GM18499 (cell line): ENCODE results near the gene SERPINE1.

Experiments
- ATAC-seq: cut with Tn5 transposase; IDR thresholded peaks from one replicate; pipeline ENCODE4 v1.9.1; 2021; ENCODE audit warnings: moderate number of reproducible peaks; ENCODE audit not compliant: insufficient read depth, unreplicated experiment

The SERPINE1 gene

DNA sequence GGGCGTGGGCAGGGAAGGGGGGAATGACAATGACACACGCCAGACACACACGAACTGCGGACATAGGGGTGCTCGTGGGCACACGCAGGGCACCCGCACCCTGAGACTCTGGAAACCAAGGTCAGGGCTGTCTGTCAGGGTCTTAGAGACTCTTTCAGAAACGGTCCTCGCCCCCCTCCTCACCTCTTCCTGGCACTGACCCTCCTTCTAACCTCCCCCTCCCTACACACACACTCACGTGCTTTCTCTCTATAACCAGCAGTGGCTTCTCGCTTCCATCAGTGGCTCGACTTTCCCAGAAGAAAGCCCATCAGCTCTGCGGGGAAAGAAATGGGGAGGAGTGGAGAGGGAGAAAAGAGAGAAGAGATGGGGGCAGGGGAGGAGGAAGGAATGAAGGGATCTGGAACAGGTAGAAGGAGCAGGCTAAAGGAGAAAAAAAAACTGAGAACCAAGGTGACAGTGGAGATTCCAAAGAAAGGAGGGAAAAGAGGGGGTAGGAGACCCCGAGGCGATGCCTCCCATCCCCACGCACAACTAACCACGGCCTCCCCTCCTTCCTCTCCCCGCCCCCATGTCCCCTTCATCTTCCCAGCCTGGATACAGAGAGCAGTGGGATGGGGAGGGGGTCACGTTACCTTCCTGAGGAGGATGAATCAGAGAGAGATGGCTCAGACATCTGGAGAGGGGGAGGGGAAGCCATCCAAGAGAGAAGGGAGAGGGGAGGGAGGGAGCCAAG lies 40.2 kb downstream of the SERPINE1 start:
- ATAC-seq: no peak

GRCh38 chr7:101167645-101168411 lies 40.9 kb downstream of the SERPINE1 start:
- no peak for ATAC-seq

- no peak for ATAC-seq
Observed at GRCh38 chr7:101168412-101169049, 41.6 kb downstream of the SERPINE1 start.

DNA sequence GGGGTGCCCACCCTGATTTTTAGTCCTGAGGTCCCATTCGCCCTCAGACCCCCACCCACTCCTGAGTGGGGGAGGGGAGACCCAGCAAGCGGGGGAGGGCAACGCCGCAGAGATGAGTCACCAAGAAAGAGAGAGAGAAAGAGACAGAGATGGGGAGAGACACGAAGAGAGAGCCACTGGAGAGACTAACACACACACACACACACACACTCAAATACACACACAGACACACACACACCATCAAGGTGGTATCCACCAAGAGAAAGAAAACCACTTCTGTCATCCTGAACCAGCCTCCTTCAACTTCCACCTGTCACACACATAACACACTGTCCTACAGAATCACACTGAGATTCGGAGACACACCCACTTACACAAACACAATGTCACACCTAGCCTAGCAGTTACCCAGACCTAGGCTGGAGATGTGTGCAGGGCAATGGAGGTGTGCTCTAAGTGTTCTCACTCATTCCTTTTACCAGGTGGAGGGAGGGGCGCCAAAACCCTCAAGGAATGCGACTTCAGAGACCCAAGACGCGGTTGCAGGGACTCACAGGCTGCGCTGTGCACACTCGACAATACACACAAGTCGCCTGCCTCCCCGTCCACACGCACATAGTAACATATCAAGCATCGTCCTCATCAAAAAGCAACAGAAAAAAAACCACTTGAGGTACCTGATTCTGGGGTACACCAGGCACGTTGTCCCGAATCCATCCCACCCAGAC lies 42.4 kb downstream of the SERPINE1 start:
- no peak for ATAC-seq

DNA sequence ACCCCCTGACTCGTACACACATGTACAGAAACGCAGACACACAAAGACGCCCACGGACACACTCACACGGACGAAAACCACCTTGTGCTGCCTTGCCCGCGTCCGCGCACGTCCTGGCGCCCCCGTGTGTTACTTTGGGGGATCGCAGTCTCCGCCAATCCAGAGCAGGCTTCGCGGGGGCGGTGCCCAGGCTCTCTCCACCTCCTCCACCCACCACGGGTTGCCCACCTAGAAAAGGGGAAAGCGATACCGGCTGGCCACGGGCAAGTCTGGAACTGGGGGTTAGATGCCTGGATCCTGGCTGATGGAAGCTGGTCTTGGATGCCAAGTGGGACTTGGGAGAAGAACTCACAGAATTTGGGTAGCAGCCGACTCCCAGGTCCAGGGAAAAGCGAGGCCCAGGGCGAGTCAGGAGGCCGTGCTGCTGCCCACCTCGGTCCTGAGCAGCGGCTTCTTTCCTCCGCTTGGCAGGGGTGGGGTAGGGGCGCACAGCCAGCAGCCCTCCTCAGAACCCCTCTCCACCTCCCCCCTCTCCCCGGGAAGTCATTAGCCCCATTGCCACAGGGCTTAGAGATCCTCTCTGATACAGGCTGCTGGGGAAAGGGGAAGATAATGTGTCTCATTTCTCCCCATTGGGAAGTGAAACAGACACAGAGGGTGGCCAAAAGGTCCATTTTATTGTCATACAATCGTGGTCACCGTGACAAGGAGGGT lies 43.1 kb downstream of the SERPINE1 start:
- ATAC-seq: no peak

- ATAC-seq: no peak
Observed at GRCh38 chr7:101170617-101171441, 43.9 kb downstream of the SERPINE1 start.

DNA sequence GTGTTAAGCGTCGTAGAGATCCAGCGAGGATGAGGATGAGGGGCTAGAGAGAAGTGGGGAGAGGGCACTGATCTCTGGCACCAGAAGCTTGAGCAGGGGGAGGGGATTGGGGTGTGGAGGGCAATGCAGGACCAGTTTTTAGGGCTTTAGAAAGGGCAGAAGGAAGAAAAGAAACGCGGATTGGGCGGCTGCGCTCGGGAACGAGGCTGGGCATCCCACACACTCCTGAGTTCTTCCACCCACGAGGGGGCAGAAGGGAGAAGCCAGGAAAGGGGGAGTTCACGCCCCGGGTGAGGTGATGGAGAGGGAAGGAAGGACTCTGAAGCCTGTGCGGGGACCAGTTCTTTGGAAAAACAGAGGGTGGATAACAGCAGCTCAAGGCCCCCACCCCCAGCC lies 44.5 kb downstream of the SERPINE1 start:
- ATAC-seq: no peak

DNA sequence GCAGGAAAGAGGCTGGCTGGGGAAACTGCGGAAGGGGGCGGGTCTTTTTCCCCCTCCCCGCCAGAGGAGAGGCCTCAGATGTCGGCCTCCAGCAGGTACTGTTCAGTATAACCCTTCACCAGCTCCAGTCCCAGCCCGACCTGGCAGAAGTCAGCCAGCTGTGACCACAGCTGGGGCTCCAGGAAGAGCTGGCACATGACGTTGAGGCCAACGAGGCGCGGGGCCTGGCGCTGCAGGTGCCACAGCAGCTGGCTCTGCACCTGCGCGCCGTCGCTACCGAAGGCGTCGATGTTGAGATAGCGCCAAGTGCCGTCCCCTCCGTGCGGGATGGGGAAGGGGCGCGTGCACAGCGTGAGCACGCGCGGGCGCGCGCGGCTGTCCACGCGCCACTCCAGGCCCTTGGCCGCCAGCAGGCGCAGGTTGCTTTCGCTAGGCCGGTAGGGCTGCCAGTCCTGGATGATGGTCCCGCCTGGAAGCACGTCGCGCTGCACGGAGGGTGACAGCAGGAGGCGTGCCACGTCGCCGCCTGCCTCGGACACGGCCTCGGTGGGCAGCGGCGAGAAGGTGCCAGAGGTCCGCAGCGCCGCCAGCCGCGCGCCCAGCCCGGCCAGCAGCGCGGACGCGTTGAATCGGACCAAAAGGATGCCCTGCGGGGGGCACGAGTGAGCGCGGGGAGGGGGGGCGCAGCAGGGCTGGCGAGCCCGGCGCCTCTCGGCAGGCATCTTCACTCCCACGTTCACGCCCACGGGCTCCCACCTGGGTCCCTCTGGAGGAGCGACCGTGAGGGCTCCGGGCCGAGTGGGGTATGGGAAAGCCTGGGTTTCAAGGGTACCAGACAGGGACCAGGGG lies 45.3 kb downstream of the SERPINE1 start:
- no peak for ATAC-seq

- ATAC-seq: no peak
Observed at GRCh38 chr7:101172854-101173751, 46.2 kb downstream of the SERPINE1 start.

DNA sequence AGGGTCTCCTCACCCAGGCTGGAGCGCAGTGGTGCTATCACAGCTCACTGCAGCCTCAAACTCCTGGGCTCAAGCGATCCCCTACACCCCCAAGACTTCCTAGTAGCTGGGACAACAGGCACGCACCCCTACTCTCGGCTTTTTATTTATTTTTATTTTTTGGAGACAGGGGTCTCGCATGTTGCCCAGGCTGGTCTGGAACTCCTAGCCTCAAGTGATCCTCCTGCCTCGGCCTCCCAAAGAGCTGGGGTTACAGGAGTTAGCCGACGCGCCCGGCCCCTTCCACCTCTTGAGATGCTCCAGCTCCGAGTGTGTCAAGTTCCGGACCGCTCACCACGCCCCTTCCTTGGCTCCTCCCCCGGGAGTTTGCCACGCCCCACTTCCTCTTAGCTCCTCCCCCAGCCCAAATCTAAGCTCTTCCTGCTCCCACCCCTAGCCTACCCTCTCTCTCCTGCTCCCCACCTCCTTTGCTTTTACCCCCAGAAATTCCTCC lies 46.9 kb downstream of the SERPINE1 start:
- ATAC-seq: no peak

- no peak for ATAC-seq
Observed at GRCh38 chr7:101174322-101174854, 47.5 kb downstream of the SERPINE1 start.

DNA sequence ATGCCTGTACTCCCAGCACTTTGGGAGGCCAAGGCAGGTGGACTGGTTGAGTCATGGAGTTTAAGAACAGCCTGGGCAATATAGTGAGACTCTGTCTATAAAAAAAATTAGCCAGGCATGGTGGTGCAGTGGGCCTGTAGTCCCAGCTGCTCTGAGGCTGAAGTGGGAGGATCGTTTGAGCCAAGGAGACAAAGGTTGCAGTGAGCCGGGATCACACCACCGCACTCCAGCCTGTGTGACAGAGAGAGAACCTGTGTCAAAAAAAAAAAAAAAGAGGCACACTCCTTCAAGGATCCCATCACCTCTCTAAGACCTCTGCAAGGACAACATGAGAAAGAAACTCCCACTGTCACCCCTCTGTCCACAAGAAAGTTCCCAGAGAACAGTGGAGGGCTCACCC lies 48.8 kb downstream of the SERPINE1 start:
- no peak for ATAC-seq

DNA sequence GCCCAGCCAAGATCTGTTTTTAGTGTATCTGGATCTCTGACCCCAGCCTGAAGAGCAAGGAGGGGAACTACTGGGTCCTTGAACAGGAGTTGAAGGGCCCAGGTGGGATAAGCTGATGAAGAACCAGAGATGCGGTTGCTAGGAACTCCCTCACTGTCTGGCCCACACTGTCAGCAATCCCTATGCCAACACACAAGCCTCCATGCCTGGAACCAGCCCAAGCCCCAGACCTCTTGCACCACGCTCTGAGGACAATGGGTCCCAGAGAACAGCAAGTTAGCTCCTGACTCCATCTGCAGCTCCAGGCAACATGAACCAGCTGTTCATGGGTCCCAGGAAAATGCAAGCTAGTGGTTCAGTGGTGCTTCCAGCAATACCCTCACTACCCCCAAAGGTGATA lies 50.7 kb downstream of the SERPINE1 start:
- no peak for ATAC-seq

DNA sequence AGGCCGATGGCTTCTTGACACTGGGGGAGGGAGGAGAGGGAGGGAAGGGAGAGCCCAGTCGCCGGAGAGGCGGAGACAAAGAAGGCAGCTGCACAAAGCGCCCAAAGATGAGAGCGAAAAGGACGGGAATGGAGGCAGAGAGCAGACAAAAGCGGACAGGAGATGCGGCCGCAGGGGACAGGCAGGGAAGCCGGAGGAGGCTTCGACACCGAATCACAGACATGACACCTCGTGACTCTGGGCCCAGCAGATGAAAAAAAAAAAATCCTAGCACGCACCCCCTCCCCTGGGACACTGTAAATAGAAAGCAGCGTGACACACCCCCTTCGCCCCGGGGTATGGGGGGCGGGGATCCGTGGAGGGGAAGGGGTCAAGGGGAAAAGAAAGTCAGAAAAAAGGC lies 52.2 kb downstream of the SERPINE1 start:
- no peak for ATAC-seq

- no peak for ATAC-seq
Observed at GRCh38 chr7:101179713-101180112, 52.8 kb downstream of the SERPINE1 start.

DNA sequence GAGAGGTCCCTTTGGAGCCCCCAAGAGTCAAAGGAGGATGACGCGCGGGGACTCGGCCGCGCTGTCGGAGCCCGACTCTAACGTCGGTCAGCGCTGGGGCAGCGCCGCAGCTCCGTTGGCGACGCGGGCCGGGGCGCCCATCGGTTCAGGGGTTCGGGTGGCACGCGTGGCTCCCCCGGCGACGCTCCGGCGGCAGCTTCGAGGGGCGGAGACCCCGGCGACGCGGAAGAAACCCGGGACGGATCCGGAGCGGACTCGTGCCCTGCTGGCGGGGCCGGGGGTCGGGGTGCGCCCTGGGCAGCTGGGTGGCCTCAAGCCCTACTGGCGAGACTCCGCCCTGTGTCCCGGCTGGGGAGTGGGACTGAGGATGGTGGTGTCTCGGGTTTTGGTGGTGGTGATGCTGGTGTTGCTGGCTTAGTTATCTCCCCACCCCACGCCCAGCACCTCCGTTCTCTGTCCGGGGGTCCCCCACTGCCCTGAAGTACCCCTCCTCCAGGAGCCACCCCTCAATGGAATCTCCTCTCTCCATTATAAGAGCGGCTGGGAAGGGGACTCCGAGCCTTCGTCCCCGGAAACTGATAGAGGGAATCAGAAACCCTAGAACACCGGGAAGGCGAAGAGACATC lies 53.3 kb downstream of the SERPINE1 start, which contains the start of gene NAT16:
NAT16 (minus strand) TSS at position 164 of the 626 bp plus-strand sequence. CDS start 5,486 bp downstream, outside the sequence.
- ATAC-seq: no peak
